ENCODE data around the gene MAPK14.

MAPK14 gene

GRCh38 chr6:36068586-36068985 is 41.0 kb downstream of the MAPK14 start:
- H3K9me3 ChIP-seq, result no peaks in the 10 kb centered on the region
- H3K36me3 ChIP-seq, result no peaks in the 10 kb centered on the region
- intact Hi-C loops (cut with DNase I; ENCODE audit: low total_unique reads), result no loop called here
- TF ChIP-seq CTCF (IDR thresholded peaks at IDR 0.05), result no peak
- no peak overlapping the region for H3K4me3 ChIP-seq
- peaks cover 0 to 54% (median 31%) of the 10 kb centered on the region in 4 donors for H3K4me1 ChIP-seq
- H3K27ac ChIP-seq, result no peak overlapping the region
- H3K27me3 ChIP-seq, result no peaks in the 10 kb centered on the region
- DNase-seq, result no peak

- H3K4me3 ChIP-seq, result no peak overlapping the region
- no peak for TF ChIP-seq CTCF (IDR thresholded peaks at IDR 0.05)
- intact Hi-C loops (cut with DNase I; ENCODE audit: low total_unique reads), result no loop called here
- H3K27me3 ChIP-seq, result no peaks in the 10 kb centered on the region
- no peak overlapping the region for H3K27ac ChIP-seq
- H3K9me3 ChIP-seq, result no peaks in the 10 kb centered on the region
- no peaks in the 10 kb centered on the region for H3K36me3 ChIP-seq
- DNase-seq, result no peak
- peaks cover 0 to 44% (median 27%) of the 10 kb centered on the region in 4 donors for H3K4me1 ChIP-seq
These were observed 42.0 kb downstream of the MAPK14 start for GRCh38 chr6:36069573-36069972.

- H3K9me3 ChIP-seq, result no peaks in the 10 kb centered on the region
- peaks cover 0 to 37% (median 23%) of the 10 kb centered on the region in 4 donors for H3K4me1 ChIP-seq
- DNase-seq, result no peak
- H3K36me3 ChIP-seq, result no peaks in the 10 kb centered on the region
- no peak overlapping the region for H3K27ac ChIP-seq
- no peaks in the 10 kb centered on the region for H3K27me3 ChIP-seq
- no peak for TF ChIP-seq CTCF (IDR thresholded peaks at IDR 0.05)
- intact Hi-C loops (cut with DNase I; ENCODE audit: low total_unique reads), result no loop called here
- H3K4me3 ChIP-seq, result no peak overlapping the region
These were observed 42.6 kb downstream of the MAPK14 start for GRCh38 chr6:36070252-36070651.

- Histone ChIP-seq H3K4me1 (peaks cover 0 to 27% (median 14%) of the 10 kb centered on the region in 4 donors), H3K36me3 (peaks cover 5 to 7% (median 7%) of the 10 kb centered on the region in 3 donors), H3K27ac (no peak overlapping the region), H3K27me3 (no peaks in the 10 kb centered on the region), H3K9me3 (no peaks in the 10 kb centered on the region), H3K4me3 (no peak overlapping the region)
- TF ChIP-seq CTCF (IDR thresholded peaks at IDR 0.05), result no peak
- intact Hi-C loops (cut with DNase I; ENCODE audit: low total_unique reads), result no loop called here
- DNase-seq, result no peak
These were observed 43.7 kb downstream of the MAPK14 start for GRCh38 chr6:36071281-36071680.

GRCh38 chr6:36071714-36072113 is 44.1 kb downstream of the MAPK14 start:
- no peaks in the 10 kb centered on the region for H3K9me3 ChIP-seq
- H3K27ac ChIP-seq, result no peak overlapping the region
- peaks cover 10 to 12% (median 11%) of the 10 kb centered on the region in 3 donors for H3K36me3 ChIP-seq
- H3K4me3 ChIP-seq, result no peak overlapping the region
- H3K4me1 ChIP-seq, result peaks cover 0 to 23% (median 9%) of the 10 kb centered on the region in 4 donors
- no peak for DNase-seq
- intact Hi-C loops (cut with DNase I; ENCODE audit: low total_unique reads), result no loop called here
- TF ChIP-seq CTCF (IDR thresholded peaks at IDR 0.05), result no peak
- H3K27me3 ChIP-seq, result no peaks in the 10 kb centered on the region

GRCh38 chr6:36072681-36073080 is 45.1 kb downstream of the MAPK14 start:
- no peaks in the 10 kb centered on the region for H3K9me3 ChIP-seq
- intact Hi-C loops (cut with DNase I; ENCODE audit: low total_unique reads), result no loop called here
- DNase-seq, result no peak
- no peaks in the 10 kb centered on the region for H3K27me3 ChIP-seq
- no peak for TF ChIP-seq CTCF (IDR thresholded peaks at IDR 0.05)
- no peak overlapping the region for H3K4me3 ChIP-seq
- H3K27ac ChIP-seq, result no peak overlapping the region
- H3K4me1 ChIP-seq, result peaks cover 0 to 13% (median 6%) of the 10 kb centered on the region in 4 donors
- peaks cover 15 to 17% (median 16%) of the 10 kb centered on the region in 3 donors for H3K36me3 ChIP-seq
